Hepatocyte (in vitro differentiated cells): ENCODE data around the gene SLC22A12. TPM values are rescaled to one million over a fixed set of nuclear protein-coding genes. Genes with fewer than 3 reads are reported as not detected.

Source experiments
- DNase-seq: peaks from one replicate; pipeline ENCODE4 v3.0.0-alpha.2; 2016; ENCODE audit warnings: low spot score
- H2AFZ ChIP-seq: fragments of 200-600 bp; sonication (generic); 2 replicates; pipeline ENCODE4 v1.6.0; 2016; ENCODE audit warnings: antibody characterized with exemption, mild to moderate bottlenecking
- H3K27ac ChIP-seq: fragments of 200-600 bp; sonication (generic); 2 replicates; pipeline ENCODE4 v1.5.1; 2016; ENCODE audit warnings: mild to moderate bottlenecking
- H3K27me3 ChIP-seq: fragments of 200-600 bp; sonication (generic); 2 replicates; pipeline ENCODE4 v1.6.1; 2016
- H3K36me3 ChIP-seq: fragments of 200-600 bp; sonication (generic); replicated peaks from 2 replicates; pipeline ENCODE4 v1.5.1; 2016; ENCODE audit warnings: low read depth; ENCODE audit not compliant: insufficient read depth
- H3K4me1 ChIP-seq: fragments of 200-600 bp; sonication (generic); 2 replicates; pipeline ENCODE4 v1.5.1; 2016; ENCODE audit warnings: mild to moderate bottlenecking, moderate library complexity; ENCODE audit not compliant: insufficient read depth
- H3K4me2 ChIP-seq: fragments of 200-600 bp; sonication (generic); 2 replicates; pipeline ENCODE4 v1.6.0; 2016
- H3K4me3 ChIP-seq: fragments of 200-600 bp; sonication (generic); 2 replicates; pipeline ENCODE4 v1.5.1; 2016; ENCODE audit warnings: mild to moderate bottlenecking
- H3K79me2 ChIP-seq: fragments of 200-600 bp; sonication (generic); 2 replicates; pipeline ENCODE4 v1.6.0; 2017; ENCODE audit warnings: mild to moderate bottlenecking
- H3K9me2 ChIP-seq: fragments of 200-600 bp; sonication (generic); replicated peaks from 2 replicates; pipeline ENCODE4 v1.6.0; 2017; ENCODE audit warnings: mild to moderate bottlenecking; ENCODE audit not compliant: insufficient read depth
- H3K9me3 ChIP-seq: fragments of 200-600 bp; sonication (generic); 2 replicates; pipeline ENCODE4 v1.5.1; 2016; ENCODE audit warnings: low read depth, mild to moderate bottlenecking
- H4K20me1 ChIP-seq: fragments of 200-600 bp; sonication (generic); 2 replicates; pipeline ENCODE4 v1.6.0; 2016; ENCODE audit warnings: mild to moderate bottlenecking; ENCODE audit not compliant: insufficient read depth, poor library complexity, severe bottlenecking
- EZH2 ChIP-seq: fragments of 200-600 bp; sonication (generic); IDR thresholded peaks from 2 replicates; pipeline ENCODE4 v1.6.1; 2016; ENCODE audit warnings: antibody characterized with exemption, mild to moderate bottlenecking, borderline replicate concordance
- EZH2phosphoT487 ChIP-seq: fragments of 200-600 bp; sonication (generic); IDR thresholded peaks from one replicate; pipeline ENCODE4 v1.6.1; 2018; ENCODE audit warnings: antibody characterized with exemption, mild to moderate bottlenecking, low read depth, moderate library complexity; ENCODE audit not compliant: unreplicated experiment, severe bottlenecking
- WGBS: methylation state at CpG from one replicate; pipeline ENCODE4 v1.1.6; 2016; ENCODE audit warnings: low lambda C conversion rate; ENCODE audit errors: missing lambda C conversion rate; 5-methylcytosine and 5-hydroxymethylcytosine counted together
- polyA plus RNA-seq: library from polyadenylated mRNA; unstranded; fragments of >200 nt; fragmentation: Nextera tagmentation; extraction: Ambion mirVana; gene quantifications from 2 replicates; pipeline ENCODE4 v1.2.1, GENCODE V29; 2016
- total RNA-seq: library from RNA; depleted of rRNA; stranded (reverse); fragments of >200 nt; gene quantifications from 2 replicates; pipeline ENCODE4 v1.2.3, GENCODE V29; 2014
- TF ChIP-seq, protein P1 (sequence below): fragments of 200-600 bp; sonication (generic); IDR thresholded peaks from 2 replicates; pipeline ENCODE4 v1.5.1; 2016; ENCODE audit warnings: antibody characterized with exemption, mild to moderate bottlenecking; ENCODE audit not compliant: poor library complexity

SLC22A12 gene
- total and polyA plus RNA-seq, 2 experiments from 2014 or later: 0.11 TPM; not detected in 1

DNA sequence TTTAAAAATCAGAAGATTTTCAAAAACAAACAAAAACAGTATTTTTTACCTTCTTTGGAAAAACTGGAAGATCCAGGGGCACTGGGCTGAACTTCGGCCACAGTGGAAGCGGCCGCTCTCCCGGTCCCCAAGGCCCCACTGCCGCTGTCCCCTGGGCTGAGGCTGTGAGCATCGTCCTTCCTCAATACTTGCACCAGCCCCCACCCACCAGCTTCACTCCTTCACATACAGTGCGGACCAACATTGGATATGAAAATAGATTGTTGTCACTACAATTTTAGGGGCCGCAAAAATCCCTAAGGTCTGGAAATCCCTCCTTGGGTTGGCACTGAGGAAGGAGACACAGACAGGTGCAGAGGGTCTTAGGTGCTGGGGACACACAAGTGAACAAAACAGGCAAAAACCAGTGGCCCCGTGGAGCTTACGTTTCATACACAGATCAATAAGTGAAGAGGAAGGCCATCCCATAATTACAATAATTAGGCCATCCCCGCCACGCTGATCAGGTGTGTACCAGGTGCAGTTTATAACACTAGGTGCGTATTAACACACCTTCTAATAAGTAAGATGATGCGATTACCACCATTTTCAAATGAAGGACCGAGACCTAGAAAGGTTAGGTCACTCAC lies 28.2 kb upstream of the SLC22A12 start:
- no peak for TF ChIP-seq EZH2phosphoT487
- TF ChIP-seq, protein P1, sequence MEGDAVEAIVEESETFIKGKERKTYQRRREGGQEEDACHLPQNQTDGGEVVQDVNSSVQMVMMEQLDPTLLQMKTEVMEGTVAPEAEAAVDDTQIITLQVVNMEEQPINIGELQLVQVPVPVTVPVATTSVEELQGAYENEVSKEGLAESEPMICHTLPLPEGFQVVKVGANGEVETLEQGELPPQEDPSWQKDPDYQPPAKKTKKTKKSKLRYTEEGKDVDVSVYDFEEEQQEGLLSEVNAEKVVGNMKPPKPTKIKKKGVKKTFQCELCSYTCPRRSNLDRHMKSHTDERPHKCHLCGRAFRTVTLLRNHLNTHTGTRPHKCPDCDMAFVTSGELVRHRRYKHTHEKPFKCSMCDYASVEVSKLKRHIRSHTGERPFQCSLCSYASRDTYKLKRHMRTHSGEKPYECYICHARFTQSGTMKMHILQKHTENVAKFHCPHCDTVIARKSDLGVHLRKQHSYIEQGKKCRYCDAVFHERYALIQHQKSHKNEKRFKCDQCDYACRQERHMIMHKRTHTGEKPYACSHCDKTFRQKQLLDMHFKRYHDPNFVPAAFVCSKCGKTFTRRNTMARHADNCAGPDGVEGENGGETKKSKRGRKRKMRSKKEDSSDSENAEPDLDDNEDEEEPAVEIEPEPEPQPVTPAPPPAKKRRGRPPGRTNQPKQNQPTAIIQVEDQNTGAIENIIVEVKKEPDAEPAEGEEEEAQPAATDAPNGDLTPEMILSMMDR: no peak
- no peak for TF ChIP-seq EZH2
- no peaks in the 10 kb centered on the region for H3K9me2 ChIP-seq
- H3K36me3 ChIP-seq: no peaks in the 10 kb centered on the region
- H4K20me1 ChIP-seq: no peaks in the 10 kb centered on the region
- H3K4me2 ChIP-seq: no peak overlapping the region
- no peak overlapping the region for H3K27ac ChIP-seq
- no peaks in the 10 kb centered on the region for H3K27me3 ChIP-seq
- H3K9me3 ChIP-seq: no peaks in the 10 kb centered on the region
- H3K4me3 ChIP-seq: no peak overlapping the region
- 95% methylated on average over 15 of the region's 15 CpGs for WGBS
- H3K4me1 ChIP-seq: peaks cover 3% of the 10 kb centered on the region
- H3K79me2 ChIP-seq: no peaks in the 10 kb centered on the region
- no peak overlapping the region for H2AFZ ChIP-seq
- DNase-seq: no peak

DNA sequence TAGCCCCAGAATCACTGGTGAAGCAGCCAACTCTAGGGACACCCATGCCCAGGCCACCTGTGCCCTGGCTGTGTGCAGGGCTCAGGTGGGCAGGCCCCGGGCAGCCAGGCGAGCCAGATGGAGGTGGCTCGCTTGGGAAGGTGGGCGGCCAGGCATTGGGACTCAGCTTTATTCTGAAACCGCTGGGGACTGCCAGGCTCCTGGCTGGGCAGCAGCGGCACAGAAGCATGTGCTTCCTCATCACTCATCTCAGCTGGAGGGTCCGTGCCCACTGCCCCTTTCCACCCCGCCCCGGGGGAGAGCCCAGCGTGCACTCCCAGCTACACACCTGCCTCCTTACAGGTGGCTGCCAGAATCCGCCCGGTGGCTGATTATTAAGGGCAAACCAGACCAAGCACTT lies 27.1 kb upstream of the SLC22A12 start:
- Histone ChIP-seq H3K4me1 (peaks cover 3% of the 10 kb centered on the region), H4K20me1 (no peaks in the 10 kb centered on the region), H3K27ac (no peak overlapping the region), H3K4me3 (no peak overlapping the region), H3K9me2 (no peaks in the 10 kb centered on the region), H3K36me3 (no peaks in the 10 kb centered on the region), H2AFZ (no peak overlapping the region), H3K9me3 (no peaks in the 10 kb centered on the region), H3K4me2 (no peak overlapping the region), H3K79me2 (no peaks in the 10 kb centered on the region), H3K27me3 (no peaks in the 10 kb centered on the region)
- no peak for DNase-seq
- 85% methylated on average over 12 of the region's 12 CpGs for WGBS
- TF ChIP-seq, protein P1: no peak
- TF ChIP-seq EZH2phosphoT487: no peak
- no peak for TF ChIP-seq EZH2

DNA sequence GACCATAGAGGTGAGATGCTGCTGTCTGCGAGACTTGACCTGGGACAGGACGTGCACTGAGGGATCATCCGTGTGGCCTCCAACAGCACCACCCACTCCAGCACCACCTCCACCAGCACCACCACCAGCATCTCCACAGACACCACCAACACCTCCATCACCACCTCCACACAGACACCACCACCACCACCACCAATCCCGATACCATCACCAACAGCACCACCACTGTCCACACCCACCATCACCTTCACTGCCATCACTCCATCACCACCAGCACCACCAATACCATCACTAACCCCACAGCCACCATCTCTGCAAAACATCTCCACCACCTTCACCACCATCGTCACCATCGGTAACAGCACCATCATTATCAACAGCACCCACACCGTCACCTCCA lies 26.6 kb upstream of the SLC22A12 start:
- no peaks in the 10 kb centered on the region for H4K20me1 ChIP-seq
- H3K9me2 ChIP-seq: no peaks in the 10 kb centered on the region
- no peak overlapping the region for H3K4me2 ChIP-seq
- H3K36me3 ChIP-seq: no peaks in the 10 kb centered on the region
- H3K4me1 ChIP-seq: peaks cover 3% of the 10 kb centered on the region
- WGBS: 96% methylated on average over 7 of the region's 7 CpGs
- no peaks in the 10 kb centered on the region for H3K27me3 ChIP-seq
- H2AFZ ChIP-seq: no peak overlapping the region
- no peaks in the 10 kb centered on the region for H3K9me3 ChIP-seq
- TF ChIP-seq, protein P1: no peak
- TF ChIP-seq EZH2phosphoT487 (no peak), EZH2 (no peak)
- H3K79me2 ChIP-seq: no peaks in the 10 kb centered on the region
- H3K27ac ChIP-seq: no peak overlapping the region
- DNase-seq: no peak
- H3K4me3 ChIP-seq: no peak overlapping the region
